Measurements from ENCODE around the gene TMEM205.

DNA sequence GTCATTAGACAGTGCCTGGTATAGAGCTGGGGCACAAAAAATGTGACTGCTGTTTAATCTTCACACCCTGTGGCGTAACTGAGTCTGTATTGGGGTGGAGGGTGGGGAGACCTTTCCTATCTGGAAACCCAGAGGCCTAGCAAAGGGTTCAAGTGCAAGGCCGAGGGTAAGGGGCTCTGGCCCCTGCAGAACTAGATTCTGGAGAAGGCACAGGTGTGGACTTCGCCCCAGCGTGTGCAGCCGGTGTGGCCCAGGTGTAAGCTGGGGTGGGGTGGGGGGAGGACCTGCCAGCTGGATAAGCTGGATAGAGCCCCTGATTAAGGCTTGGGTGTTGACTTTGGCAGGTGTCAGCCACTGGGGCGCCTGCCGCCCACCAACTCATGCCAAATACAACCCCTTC lies 7.9 kb downstream of the TMEM205 start:
- TF ChIP-seq ZMAT3 (CRISPR knock-in tag; conservative IDR thresholded peaks at IDR 0.05) (no peak), ZNF883 (CRISPR knock-in tag; IDR thresholded peaks at IDR 0.05; ENCODE audit: not compliant biosample characterization) (no peak), RAD21 (CRISPR knock-in tag; IDR thresholded peaks at IDR 0.05) (no peak), RFX1 (IDR thresholded peaks at IDR 0.05) (no peak)
- TF ChIP-seq, protein P1, sequence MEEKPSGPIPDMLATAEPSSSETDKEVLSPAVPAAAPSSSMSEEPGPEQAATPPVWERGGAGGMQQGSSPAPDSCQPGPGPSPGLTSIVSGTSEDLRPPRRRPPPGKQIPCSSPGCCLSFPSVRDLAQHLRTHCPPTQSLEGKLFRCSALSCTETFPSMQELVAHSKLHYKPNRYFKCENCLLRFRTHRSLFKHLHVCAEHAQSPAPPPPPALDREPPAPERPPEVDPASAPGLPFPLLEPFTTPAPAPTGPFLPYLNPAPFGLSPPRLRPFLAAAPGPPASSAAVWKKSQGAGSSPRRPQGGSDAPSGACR (CRISPR knock-in tag; IDR thresholded peaks at IDR 0.05), result no peak
- TF ChIP-seq, protein P2, sequence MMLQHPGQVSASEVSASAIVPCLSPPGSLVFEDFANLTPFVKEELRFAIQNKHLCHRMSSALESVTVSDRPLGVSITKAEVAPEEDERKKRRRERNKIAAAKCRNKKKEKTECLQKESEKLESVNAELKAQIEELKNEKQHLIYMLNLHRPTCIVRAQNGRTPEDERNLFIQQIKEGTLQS (CRISPR knock-in tag; IDR thresholded peaks at IDR 0.05), result no peak
